GM11168 (cell line): ENCODE measurements around the gene MED22.

Experiments used
- in situ Hi-C: fragments of 300-500 bp; cut with MboI; formaldehyde crosslinking; loops from one replicate; pipeline ENCODE4 v1.12.0; 2022; ENCODE audit warnings: low sequenced_read_pairs; ENCODE audit not compliant: unreplicated experiment

The MED22 gene

DNA sequence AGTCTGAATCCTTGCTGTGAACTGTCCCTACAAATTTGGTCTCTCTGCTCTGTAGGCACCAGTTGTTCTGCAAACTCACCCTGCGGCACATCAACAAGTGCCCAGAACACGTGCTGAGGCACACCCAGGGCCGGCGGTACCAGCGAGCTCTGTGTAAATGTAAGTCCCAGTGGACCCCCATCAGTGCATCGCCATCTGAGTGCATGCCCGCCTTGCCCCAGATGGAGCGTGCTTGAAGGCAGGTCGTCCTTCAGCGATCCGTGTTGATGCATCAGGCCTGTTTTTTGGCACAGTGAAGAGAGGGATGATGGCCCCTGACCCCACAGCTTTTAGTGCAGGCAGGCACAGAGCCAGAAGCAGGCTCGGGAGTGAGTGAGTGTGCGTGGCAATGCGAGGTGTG is 9.7 kb upstream of the MED22 start:
- in situ Hi-C loops = no loop called here

DNA sequence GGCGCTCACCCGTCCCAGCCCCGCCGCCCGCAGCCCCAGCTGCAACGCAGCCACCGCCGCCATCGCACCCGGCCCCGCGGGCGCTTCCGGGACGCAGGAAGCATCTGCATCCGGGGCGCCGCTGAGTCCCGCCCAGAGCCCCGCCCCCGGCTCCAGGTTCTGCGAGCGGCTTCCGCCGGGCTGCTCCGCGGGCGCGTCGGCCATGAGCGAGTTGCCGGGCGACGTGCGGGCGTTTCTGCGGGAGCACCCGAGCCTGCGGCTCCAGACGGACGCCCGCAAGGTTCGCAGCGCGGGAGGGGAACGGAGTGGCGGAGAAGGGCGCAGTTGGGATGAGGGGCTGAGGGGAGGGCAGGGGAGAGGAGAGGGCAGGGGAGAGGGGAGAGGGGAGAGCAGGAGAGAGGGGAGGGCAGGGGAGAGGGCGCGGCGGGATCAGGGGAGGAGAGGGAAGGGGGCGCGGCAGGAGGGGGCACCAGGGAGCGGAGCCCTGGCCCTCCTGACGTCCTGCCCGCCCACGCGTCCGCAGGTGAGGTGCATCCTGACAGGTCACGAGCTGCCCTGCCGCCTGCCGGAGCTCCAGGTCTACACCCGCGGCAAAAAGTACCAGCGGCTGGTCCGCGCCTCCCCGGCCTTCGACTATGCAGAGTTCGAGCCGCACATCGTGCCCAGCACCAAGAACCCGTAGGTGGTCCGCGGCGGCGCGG is 8.6 kb upstream of the MED22 start, which contains the start of the genes SURF1 and SURF2:
Gene SURF1 (minus strand): TSS at position 97 of the 701 bp plus-strand sequence. CDS start 34 bp downstream, at position 63.
Gene SURF2 (plus strand): TSS at position 160 of the 701 bp plus-strand sequence. CDS start 43 bp downstream, at position 203.
- in situ Hi-C loops = no loop called here

DNA sequence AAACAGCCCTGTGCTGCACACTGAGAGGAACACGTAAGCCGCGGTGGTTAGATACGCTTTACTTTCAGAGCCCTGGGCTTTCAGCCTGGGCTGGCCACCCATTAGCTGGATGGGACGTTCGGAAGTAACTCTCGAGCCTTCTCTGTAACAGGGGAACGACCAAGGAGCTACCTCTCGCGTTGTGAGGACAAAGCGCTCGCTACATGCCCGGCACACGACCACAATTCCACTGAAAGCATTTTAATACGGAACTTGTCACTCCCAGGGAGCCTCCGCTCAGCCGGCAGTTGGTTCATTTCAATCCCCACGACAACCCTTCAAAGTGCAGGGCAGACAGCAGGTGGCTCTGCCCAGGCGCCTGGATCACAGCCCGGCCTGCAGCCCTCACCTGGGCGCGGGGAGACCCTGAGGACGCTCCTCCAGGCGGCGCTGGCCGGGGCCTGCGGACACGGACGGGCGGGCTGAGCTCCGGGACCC is 8.0 kb upstream of the MED22 start:
- in situ Hi-C loops = no loop called here

DNA sequence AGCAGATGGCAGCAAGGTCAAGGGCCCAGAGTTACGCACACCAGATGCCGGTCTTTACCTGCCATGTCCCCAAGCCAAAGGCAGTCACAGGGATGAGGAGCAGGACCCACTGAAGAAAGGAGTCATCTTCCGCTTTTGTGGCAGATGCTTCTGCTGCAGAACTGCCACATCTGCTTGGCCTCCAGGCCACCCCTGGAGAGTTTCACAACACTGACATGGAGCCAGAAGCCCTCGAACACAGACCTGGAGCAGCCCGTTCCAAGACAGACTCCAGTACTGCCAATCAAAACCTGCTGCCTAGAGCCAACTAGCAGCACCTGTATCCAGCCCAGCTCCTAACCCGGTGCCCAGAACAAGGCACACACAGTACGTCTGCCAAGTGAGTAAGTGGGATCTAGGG is 6.8 kb upstream of the MED22 start:
- in situ Hi-C loops = no loop called here

DNA sequence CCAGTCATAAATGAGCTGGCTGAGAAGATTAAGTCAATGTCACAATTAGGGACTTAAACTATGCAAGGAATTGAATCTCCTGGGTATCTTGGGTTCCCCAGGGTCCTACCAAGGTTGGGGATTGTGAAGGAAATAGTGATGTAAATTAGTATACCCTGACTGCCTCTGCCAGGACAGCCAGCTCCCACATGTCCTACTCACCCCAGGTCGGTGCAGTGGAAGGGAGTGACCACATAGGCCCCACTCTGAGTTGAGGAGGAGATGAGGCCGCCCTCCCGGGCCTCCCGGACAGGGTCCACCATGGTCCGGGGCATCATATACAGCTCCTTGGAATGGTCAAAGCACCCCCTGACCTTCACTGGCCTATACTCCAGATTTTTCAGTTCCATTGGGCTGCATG is 5.6 kb upstream of the MED22 start:
- in situ Hi-C loops = no loop called here

DNA sequence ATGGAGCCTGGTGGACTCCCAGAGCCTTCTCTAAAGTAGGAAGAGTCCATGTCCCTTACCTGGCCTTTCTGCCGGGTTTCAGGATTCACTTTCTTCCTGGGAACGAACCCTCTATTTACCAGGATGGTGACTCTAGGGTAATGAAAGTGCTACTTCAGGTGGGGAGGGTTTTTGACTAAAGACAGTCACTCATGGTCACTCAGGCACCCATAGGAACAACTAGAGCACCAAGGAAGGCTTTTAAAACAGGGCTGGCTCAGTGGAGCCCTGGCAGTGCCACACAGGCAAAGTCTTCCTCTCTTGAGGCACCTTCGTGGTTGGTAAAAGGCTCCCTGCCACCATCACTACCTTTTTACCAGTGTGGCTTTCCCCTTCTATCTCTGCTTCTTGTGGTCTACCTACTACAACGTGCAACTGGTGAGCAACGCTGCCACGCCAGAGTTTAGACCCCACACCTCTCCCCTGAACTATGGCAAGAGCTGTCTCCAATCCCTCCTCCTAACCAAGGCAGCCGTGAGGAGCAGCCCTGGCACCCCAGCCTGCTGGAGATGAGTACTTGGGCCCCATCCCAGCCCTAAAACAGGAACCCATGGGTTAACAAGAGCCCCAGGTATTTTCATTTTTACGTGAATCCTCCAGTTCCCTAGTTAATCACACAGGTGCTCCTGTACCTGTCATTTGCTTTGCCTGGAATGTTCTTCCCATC is 4.9 kb upstream of the MED22 start:
- in situ Hi-C loops = no loop called here

DNA sequence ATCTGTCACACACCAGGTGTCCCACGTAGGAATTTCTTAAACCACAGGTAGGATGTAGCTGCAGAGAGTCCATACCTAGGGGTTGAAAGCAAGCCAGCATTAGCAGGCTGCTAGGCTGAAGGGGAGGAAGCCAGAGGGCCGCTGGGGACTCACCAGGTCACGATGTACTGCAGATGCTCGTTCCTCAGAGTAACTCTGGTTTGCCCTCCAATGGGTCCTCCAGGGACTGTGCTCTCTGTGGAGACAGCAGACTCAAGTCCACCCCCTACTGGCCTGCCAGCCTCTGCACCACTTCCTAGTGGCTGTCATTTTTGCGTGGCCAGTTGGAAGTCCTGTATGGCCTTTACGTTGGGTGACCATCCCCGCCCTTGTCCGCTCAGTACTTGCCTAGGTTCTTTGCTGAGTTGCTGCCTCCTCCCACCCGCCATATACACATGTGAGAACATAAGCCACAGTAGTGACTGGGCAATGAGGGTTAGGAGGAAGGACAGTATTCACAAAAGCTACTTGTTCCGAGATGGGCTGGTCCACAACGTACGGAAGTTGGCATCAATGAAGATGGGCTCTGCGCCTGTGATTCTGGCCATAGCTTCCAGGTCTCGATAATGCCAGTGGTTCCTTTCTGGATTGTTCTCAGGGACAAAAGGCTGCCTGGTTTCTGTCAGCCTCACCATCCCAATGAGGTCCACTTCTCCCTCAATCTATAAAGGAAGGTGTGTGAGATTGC is 4.1 kb upstream of the MED22 start:
- in situ Hi-C loops = no loop called here

DNA sequence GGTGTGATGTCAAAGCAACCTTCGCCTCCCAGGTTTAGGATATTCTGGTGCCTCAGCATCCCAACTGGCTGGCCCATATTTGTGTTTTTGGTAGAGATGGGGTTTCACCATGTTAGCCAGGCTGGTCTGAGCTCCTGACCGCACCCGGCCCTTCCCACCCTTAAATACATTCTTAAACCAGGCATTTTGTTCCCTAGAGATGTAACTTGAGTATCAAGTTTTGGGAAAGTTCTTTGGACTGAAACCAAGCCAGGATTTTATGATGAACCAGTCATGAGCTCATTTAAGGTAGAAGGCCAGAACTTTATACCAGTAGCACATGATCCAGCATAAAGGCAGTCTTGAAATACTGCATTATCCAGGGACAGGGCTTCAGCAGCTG is 3.6 kb upstream of the MED22 start:
- in situ Hi-C loops = no loop called here

DNA sequence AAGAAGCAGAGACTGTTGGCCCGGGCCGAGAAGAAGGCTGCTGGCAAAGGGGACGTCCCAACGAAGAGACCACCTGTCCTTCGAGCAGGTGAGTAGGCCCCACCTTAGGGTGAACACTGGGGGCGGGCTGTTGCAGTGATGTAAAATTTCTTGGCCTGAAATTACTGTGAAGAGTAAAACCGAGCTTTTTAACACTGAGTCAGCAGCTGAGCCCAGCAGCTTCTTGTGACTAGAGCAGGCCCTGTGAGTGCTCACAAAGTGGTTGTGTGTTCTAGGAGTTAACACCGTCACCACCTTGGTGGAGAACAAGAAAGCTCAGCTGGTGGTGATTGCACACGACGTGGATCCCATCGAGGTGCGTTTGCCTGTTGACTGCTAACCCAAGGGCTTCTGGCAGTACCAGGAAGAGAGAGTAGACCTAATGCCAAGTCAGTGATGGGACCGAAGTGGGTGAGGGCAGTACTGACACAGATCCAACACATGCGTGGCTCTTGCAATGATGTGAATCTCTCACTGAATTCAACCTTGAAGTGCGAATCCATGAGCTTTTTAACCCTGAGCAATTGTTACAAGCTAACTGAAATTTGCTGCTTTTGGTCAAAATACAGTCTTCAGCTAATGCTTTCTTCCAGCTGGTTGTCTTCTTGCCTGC is 2.2 kb upstream of the MED22 start:
- in situ Hi-C loops = no loop called here

DNA sequence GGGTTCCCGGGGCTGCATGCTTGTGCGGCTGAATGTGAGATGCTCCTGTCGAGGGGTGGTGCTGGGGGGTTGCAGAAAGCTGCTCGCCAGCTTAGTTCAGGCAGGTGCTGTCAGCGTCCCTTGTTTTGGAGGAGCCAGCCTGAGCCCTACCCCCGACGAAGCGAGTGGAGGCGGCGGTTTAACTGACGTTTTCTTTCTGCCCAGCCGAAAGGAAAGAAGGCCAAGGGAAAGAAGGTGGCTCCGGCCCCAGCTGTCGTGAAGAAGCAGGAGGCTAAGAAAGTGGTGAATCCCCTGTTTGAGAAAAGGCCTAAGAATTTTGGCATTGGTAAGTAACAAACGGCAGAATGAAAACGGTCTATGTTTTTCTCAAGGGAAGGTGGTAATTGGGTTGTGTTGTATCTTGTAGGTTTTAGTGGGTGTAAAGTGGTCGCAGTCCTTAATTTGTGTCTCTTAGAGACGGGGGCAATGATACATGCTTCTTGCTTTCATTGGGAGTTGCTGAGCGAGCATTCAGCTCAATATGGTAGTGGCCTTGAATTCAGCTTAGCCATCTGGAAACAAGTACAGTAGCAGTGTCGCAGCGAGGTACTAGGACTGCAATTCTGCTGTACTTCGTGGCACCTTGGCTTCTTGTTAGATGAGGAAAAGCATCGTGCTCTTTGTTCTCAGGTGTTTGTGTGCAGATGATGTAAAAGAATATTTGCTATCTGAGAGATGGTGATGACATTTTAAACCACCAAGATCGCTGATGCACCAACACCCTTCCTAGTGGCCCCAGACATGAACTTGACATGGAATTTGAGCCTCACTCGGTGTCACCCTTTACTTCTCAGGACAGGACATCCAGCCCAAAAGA is 1.0 kb upstream of the MED22 start:
- in situ Hi-C loops = no loop called here

DNA sequence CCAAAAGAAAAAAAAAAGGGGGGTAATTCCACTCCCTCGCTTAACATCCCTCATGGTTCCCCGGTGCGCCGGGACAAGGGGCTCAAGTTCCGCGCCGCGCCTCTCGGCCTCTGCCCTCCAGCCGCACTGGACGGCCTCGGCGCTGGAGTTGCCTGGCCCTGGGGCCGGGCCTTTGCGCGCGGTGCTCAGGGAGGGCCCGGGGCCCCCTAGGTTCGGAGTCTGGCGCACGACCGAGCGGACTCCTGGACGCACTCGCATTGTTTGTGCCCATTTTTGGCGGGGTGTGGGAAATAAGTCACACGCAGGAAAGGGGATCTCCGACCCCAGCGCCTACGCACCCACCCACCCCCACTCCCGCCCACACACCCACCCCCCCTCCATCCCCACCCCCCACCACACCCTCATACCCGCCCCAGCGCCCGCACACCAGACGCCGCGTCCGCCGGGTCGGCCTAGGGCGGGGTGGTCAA is 381 bp downstream of the MED22 start:
- in situ Hi-C loops = no loop called here

DNA sequence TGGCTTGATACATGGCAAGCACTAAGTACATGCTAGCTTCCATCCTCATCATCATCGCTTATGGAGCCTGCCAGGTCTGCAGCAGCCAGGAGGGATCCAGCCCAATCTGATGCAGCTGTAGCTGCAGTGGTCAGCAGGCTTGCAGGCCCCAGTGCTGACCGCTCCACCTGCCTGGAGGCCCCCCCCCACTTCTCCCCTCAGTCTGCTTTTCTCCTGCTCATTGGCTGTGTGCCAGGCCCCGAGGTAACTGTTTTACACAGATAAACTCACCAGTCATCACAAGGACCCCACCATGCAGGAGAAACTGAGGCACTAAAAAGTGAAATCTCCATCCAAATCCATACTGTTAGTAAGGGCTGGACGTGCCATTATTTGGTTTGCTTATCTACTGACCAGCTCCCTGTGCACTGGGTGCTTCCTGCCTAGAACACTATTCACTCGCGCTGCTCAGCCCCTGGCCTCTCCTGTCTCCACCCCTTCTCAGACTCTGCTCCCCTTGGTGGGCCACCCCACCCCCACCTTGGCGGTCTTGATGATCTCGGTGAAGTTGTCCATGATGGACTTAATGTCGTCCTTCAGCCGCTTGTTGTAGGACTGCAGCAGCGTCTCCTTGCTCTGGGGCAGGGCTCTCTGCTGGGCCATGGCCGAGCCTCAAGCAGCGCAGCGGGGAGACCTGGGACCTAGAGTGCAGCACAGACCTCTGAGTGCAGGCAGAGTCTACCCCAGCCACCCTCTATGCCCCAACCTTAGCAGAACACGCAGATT is 1.7 kb downstream of the MED22 start:
- in situ Hi-C loops = no loop called here

DNA sequence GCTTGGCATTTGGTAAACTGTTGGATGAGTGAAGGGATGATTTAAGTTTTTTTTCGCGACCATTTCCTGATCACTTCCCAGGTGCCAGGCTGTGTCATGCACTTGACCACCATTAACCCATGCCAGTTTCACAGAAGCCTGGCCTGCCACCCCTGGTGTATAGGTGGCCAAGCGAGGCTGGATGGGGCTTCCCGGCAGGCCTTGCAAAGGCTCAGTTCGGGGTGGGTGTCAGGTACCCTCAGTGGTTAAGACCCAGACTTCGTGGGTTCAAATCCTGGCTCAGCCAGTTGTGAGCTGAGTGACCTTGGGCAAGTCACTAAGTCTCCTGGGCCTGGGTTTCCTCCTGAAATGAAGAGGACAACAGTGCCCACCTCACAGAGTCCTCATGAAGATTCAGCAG is 2.3 kb downstream of the MED22 start:
- in situ Hi-C loops = no loop called here

DNA sequence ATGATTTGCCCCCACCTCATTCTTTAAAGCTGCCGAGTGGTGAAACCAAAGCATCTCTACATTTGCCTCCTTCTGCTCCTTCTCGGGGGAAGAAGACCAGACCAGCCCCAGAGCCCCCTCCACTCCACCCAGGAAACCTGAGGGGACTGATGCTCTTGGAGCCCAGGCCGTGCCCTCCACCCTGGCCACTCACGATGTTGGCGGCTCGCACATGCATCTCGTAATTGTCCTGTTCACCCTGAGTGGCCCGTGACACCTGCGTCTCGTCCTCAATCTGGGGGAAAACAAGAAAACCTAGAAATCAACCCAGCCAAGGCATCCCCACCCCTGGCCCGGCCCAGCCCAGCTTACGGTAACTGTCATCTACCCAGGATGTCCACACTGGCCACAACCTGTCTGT is 3.0 kb downstream of the MED22 start:
- in situ Hi-C loops = no loop called here

DNA sequence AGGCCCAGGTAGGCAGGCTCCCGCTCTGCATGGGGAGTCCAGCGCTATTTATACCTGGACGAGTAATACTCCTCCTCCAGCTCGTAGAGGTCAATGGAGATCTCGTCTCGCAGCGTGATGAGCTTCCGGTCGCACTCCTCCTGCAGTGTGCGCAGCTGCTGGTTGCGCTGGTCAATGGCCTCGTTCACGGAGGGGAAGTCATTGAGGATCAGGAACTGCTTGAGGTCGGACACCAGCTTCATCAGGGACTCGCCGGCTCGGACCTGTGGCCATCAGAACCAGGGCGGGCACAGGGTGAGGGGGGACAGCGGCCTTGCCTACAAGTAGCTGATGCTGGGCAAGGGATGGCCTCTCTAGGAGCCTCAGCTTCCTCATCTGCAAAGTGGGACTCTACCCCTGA is 3.9 kb downstream of the MED22 start:
- in situ Hi-C loops = no loop called here

DNA sequence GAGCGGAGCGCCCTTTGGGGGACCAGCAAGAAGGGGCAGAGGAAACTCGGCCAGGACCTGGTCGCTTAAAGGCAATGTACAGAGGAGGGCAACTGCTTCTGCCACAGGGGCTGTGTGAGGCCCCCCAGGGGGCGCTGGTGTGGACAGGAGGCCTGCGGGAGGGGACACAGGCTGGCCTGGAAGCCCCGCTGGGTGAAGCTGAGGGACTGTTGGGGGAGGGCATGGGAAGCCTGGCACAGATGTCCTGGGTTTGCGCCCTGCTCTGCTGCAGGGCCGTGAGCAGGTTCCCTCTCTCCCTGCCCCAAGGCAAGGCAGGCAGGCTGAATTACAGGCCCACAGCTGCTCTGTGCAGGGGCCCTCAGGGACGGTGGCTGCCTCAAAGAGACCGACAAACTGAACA is 5.4 kb downstream of the MED22 start:
- in situ Hi-C loops = no loop called here

DNA sequence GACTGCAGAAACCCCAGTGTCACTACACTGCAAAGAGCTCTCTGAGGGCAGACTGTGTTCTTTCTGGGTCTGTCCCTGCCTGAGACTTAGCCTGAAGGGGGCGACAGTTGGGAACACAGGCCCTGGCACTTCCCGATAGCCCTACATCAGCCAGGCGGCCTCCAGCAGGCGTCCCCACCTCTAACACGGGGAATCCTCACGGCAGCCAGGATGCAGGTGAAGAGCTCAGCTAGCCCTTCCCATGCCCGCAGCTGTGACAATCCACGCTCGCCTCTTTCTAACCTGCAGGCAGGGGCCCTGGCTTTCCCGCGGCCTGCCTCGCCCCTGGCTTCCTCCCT is 5.9 kb downstream of the MED22 start:
- in situ Hi-C loops = no loop called here

DNA sequence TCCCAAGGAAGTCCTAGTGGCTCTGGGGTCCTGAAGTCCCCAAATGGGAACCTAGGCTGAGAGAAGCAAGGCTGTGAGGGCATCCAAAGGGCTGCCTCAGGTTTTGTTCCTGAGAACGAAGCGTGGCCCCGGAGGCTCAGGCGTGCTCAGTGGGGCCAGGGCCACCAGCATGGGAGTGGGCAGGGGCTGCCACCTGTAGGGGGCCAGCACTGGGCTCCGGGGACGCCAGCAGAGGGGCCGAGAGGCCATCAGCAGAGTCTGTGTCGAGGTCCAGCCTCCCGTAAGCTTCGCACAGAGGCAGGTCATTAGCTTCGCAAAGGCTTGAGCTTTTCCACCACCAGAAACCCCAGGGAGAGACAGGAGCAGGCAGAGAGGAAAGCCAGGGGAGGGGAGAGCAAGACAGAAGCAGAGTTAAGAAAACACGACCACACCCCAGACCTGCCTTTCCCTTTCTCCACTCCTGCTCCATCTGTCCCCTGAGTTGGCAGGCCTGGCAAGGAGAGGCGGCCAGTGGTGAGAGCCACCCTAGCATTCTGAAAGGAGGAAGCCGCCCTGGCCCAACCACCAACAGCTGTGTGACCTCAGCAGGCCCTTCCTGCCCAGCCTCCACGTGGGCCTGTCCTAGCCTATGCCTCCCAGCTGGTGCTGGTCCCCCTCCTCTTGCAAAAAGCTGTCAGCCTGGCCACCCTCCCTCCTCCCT is 6.4 kb downstream of the MED22 start:
- in situ Hi-C loops = no loop called here
